ENCODE data around the gene STARD13. TPM values are rescaled to one million over a fixed set of nuclear protein-coding genes. Genes with fewer than 3 reads are reported as not detected.

The STARD13 gene
- total and polyA plus RNA-seq, 12 donors = 7.1 to 38.3 (median 27.8) TPM

DNA sequence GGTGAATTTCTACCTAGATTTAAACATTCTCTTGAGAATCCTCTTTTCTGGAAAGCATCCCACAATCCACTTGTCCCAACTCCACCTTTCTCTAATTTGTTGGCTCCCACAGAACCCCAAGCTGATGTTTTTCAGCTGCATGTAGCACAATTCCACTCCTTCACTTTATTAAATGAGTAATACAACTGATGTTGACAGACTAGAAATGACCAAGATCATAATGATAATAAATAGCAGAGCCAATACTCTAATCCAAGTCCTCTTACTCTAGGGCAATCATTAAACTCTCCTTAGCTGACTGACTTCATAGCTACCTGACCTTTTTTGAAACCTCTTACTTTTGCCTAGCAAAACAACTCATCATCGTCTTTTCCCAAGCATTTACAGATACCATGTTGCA lies 27.9 kb upstream of the STARD13 start:
- intact Hi-C loops (cut with DNase I) = loop anchor here in 1 of 10 donors (5.0 to 10.0 kb wide), 2 partner anchors 86 to 289 kb away; no protein-coding TSS in a partner anchor
- TF ChIP-seq, protein P1, sequence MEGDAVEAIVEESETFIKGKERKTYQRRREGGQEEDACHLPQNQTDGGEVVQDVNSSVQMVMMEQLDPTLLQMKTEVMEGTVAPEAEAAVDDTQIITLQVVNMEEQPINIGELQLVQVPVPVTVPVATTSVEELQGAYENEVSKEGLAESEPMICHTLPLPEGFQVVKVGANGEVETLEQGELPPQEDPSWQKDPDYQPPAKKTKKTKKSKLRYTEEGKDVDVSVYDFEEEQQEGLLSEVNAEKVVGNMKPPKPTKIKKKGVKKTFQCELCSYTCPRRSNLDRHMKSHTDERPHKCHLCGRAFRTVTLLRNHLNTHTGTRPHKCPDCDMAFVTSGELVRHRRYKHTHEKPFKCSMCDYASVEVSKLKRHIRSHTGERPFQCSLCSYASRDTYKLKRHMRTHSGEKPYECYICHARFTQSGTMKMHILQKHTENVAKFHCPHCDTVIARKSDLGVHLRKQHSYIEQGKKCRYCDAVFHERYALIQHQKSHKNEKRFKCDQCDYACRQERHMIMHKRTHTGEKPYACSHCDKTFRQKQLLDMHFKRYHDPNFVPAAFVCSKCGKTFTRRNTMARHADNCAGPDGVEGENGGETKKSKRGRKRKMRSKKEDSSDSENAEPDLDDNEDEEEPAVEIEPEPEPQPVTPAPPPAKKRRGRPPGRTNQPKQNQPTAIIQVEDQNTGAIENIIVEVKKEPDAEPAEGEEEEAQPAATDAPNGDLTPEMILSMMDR (IDR thresholded peaks at IDR 0.05) = no peak
- 80 to 83% methylated on average over 1 of the region's 1 CpG for WGBS, 2 donors
- DNase-seq = no peak
- Histone ChIP-seq H3K4me3 (no peak overlapping the region), H3K9me3 (peaks cover 0 to 6% (median 0%) of the 10 kb centered on the region in 11 donors), H3K36me3 (no peaks in the 10 kb centered on the region), H3K27ac (no peak overlapping the region), H3K27me3 (no peaks in the 10 kb centered on the region), H3K4me1 (peaks cover 0 to 21% (median 8%) of the 10 kb centered on the region in 9 donors)
- peak in 1 of 8 donors; percentile 52 for ATAC-seq

DNA sequence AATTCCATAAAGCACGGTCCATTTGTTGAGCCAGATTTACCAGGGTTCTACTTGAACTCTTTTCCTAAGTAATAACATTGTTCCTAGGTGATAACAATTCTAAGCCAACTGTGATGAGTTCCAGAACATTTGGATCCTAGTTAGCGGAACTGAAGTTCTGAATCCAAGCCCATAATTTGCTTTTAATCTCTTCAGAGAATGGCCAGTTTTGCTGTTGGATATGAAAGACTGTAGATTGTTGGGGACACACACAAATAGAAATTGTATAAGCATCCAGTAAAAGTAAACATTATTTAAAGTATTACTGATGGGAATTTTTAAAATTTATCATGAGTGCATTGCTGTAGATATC lies 27.3 kb upstream of the STARD13 start:
- H3K9me3 ChIP-seq = no peaks in the 10 kb centered on the region
- TF ChIP-seq, protein P1 (IDR thresholded peaks at IDR 0.05) = no peak
- H3K27me3 ChIP-seq = no peaks in the 10 kb centered on the region
- no peak for DNase-seq
- intact Hi-C loops (cut with DNase I) = loop anchor here in 1 of 10 donors (5.0 to 10.0 kb wide), 2 partner anchors 86 to 288 kb away; no protein-coding TSS in a partner anchor
- no peak overlapping the region for H3K4me3 ChIP-seq
- H3K27ac ChIP-seq = no peak overlapping the region
- H3K4me1 ChIP-seq = peaks cover 0 to 25% (median 9%) of the 10 kb centered on the region in 9 donors
- 69 to 73% methylated on average over 2 of the region's 2 CpGs for WGBS, 2 donors
- ATAC-seq = peak in 2 of 8 donors; percentile 15 to 32
- H3K36me3 ChIP-seq = no peaks in the 10 kb centered on the region

DNA sequence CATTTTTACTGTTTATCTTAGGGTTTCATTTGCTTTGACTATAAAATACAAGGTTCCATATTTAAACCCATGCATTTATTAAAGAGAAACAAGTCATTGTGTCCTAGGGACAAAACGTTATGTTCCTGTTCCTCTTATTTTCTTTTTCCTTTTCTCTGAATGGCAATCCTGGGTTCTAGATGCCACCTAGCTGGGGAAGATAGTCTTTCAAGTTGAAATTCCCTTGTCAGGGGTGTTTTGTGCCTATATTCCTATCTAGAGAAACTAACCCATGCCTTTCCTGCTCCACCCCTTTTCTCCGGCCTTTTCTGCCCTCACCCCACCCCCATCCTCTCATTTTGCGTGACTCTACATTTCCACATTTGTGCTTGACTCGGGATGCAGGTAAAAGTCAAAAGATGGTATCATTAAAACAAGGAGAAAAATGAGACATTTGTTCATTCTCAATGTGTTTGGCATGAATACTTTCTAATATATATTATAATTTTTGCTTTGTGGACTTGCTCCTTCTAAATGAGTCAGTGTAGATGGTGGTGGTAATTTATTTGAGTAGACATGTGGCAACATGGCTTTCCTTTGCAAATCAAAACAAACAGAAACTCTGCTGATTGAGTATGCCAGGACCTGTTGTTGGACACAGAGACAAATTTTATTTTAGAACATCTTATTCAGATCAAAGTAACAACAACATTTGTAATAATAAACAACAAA lies 26.8 kb upstream of the STARD13 start:
- TF ChIP-seq, protein P1 (IDR thresholded peaks at IDR 0.05) = peak in 8 of 9 donors; percentile 25 to 62 (median 46)
- ATAC-seq = peak in 5 of 8 donors; percentile 46 to 75 (median 58)
- intact Hi-C loops (cut with DNase I) = loop anchor here in 1 of 10 donors (5.0 to 10.0 kb wide), 2 partner anchors 85 to 288 kb away; no protein-coding TSS in a partner anchor
- peaks cover 0 to 29% (median 9%) of the 10 kb centered on the region in 9 donors for H3K4me1 ChIP-seq
- no peak overlapping the region for H3K27ac ChIP-seq
- no peaks in the 10 kb centered on the region for H3K27me3 ChIP-seq
- DNase-seq = no peak
- WGBS, 2 donors = 49 to 53% methylated on average over 4 of the region's 4 CpGs
- no peaks in the 10 kb centered on the region for H3K9me3 ChIP-seq
- no peak overlapping the region for H3K4me3 ChIP-seq
- H3K36me3 ChIP-seq = no peaks in the 10 kb centered on the region

DNA sequence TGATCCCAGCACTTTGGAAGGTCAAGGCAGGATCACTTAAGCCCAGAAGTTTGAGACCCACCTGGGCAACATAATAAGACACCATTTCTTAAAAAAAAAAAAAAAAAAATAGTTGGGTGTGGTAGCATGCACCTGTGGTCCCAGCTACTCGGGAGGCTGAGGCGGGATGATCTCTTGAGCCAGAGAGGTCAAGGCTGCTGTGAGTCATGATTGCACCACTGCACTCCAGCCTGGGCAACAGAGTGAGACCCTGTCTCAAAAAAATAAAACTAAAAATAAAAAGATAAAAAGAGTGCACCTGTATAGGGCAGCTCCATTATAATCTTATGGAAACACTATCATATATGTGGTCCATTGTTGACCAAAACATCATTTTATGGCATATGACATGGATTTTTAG lies 25.5 kb upstream of the STARD13 start:
- DNase-seq = no peak
- H3K9me3 ChIP-seq = peaks cover 0 to 9% (median 0%) of the 10 kb centered on the region in 11 donors
- H3K4me3 ChIP-seq = no peak overlapping the region
- TF ChIP-seq, protein P1 (IDR thresholded peaks at IDR 0.05) = no peak
- no peaks in the 10 kb centered on the region for H3K27me3 ChIP-seq
- WGBS, 2 donors = 94 to 96% methylated on average over 2 of the region's 2 CpGs
- peaks cover 0 to 29% (median 9%) of the 10 kb centered on the region in 9 donors for H3K4me1 ChIP-seq
- H3K36me3 ChIP-seq = no peaks in the 10 kb centered on the region
- no peak for ATAC-seq
- no peak overlapping the region for H3K27ac ChIP-seq
- intact Hi-C loops (cut with DNase I) = loop anchor here in 1 of 10 donors (5.0 to 10.0 kb wide), 2 partner anchors 84 to 286 kb away; no protein-coding TSS in a partner anchor
